Left renal pelvis (tissue), 4 donors: ENCODE results near the gene TSFM. TPM values are rescaled to one million over a fixed set of nuclear protein-coding genes. Genes with fewer than 3 reads are reported as not detected.

Source experiments
- DNase-seq, 4 donors: peaks; one replicate each; pipeline ENCODE4 v3.0.0-alpha.2; 2013; ENCODE audit warnings: low read depth in 4 of 4, low spot score in 3 of 4
- polyA plus RNA-seq, 4 donors: library from polyadenylated mRNA; unstranded; fragments of 120-200 nt; gene quantifications; one replicate each; pipeline ENCODE4 v1.2.1, GENCODE V29; 2013; ENCODE audit not compliant: insufficient read length in 4 of 4

The TSFM gene
- polyA plus RNA-seq, 4 donors: 23.4 to 47.4 (median 46.9) TPM

DNA sequence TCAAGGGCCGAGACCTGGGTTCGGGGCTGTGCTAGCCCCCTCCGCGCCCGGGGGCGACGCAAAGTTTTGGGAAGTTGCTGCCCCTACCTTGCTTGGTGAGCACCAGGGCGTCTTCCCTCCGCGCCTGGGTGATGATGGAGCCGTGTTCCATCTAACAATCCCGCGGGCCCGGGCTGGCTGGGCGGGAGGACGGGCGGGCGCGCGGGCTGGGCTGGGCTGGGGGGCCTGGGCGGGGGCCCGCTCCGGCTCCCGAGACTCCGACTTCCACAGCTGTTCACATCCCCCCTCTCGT, 63.6 kb downstream of the TSFM start:
- no peak for DNase-seq

DNA sequence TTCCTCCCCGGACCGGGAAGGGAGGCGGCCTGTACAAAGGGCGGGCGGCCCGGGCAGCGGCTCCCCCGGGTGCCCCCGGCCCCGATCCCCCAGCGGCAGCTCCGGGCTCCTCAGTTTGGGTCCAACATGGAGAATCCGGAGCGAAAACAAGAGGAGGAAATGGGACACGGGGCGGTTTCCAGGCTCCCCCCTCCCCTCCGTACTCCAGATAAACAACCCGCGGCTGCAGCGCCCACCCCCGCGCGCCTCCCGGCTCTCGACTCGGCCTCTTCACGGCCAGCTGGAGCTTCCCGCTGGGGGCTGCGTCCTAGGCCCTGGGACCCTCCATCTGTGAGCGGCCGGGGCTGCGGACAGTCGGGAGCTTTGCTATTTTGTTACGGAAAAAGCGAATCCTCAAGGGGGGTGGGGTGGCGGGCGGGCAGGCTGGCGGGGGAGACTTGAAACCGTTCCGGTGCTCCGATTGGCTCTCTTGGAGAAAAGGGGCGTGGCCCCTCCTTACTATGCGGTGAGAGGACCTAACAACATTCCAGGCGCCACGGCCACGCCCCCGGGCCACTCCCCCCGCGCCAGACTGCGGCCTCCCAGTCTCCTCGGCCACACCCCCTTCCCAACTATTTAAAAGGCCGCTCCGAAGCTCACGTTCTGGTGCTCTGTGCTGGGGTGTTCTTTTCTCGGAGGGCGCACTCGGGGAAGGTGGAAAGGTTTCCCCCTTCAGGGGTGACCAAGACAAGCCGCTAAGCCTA, 64.2 kb downstream of the TSFM start, which contains the start of gene CTDSP2:
CTDSP2 (minus strand) TSS at position 153 of the 743 bp plus-strand sequence. CDS start 294 bp downstream, outside the sequence.
- DNase-seq: peak; percentile 94 to 98 (median 97)

Other genes with a start within 250 kb of the TSFM start
- 100 to 1,000 TPM; 144 to 176 (median 167) TPM for gene DCTN2, start 235.6 kb upstream of the TSFM start, polyA plus RNA-seq
- 1 to 10 TPM in 2 of 4 donors, under 1 TPM in 2; 0.64 to 1.1 (median 0.86) TPM for gene KIF5A, start 232.7 kb upstream of the TSFM start, polyA plus RNA-seq
- 10 to 100 TPM; 21.9 to 47.1 (median 39.6) TPM for gene PIP4K2C, start 191.6 kb upstream of the TSFM start, polyA plus RNA-seq
- gene DTX3, start 178.0 kb upstream of the TSFM start, polyA plus RNA-seq: 10 to 100 TPM; 53.9 to 82.4 (median 62.2) TPM
- gene ARHGEF25, start 171.4 kb upstream of the TSFM start, polyA plus RNA-seq: 100 to 1,000 TPM in 1 of 4 donors, 10 to 100 TPM in 3; 33.6 to 101 (median 36.9) TPM
- 1 to 10 TPM in 1 of 4 donors, under 1 TPM in 3; 0.79 to 6.1 (median 0.93) TPM for gene B4GALNT1, start 149.6 kb upstream of the TSFM start, polyA plus RNA-seq
- 100 to 1,000 TPM; 189 to 235 (median 201) TPM for gene OS9, start 88.7 kb upstream of the TSFM start, polyA plus RNA-seq
- gene AGAP2, start 44.0 kb upstream of the TSFM start, polyA plus RNA-seq: 1 to 10 TPM in 3 of 4 donors, under 1 TPM in 1; 0.79 to 1.5 (median 1.4) TPM
- 100 to 1,000 TPM in 2 of 4 donors, 10 to 100 TPM in 2; 67.7 to 108 (median 102) TPM for gene TSPAN31, start 37.7 kb upstream of the TSFM start, polyA plus RNA-seq
- 100 to 1,000 TPM; 199 to 236 (median 214) TPM for gene CDK4, start 30.5 kb upstream of the TSFM start, polyA plus RNA-seq
- gene MARCHF9, start 27.7 kb upstream of the TSFM start, polyA plus RNA-seq: 10 to 100 TPM in 3 of 4 donors, 1 to 10 TPM in 1; 9.9 to 25.9 (median 16.3) TPM
- gene CYP27B1, start 15.7 kb upstream of the TSFM start, polyA plus RNA-seq: 1 to 10 TPM in 2 of 4 donors, under 1 TPM in 2; 0.72 to 2.2 (median 0.96) TPM
- 10 to 100 TPM; 29.0 to 32.3 (median 31.5) TPM for gene METTL1, start 10.7 kb upstream of the TSFM start, polyA plus RNA-seq
- 10 to 100 TPM; 11.2 to 17.5 (median 11.7) TPM for gene EEF1AKMT3, start 10.2 kb upstream of the TSFM start, polyA plus RNA-seq
- 10 to 100 TPM in 1 of 4 donors, 1 to 10 TPM in 3; 5.1 to 18.0 (median 8.2) TPM for gene AVIL, start 35.9 kb downstream of the TSFM start, polyA plus RNA-seq
- gene CTDSP2, start 63.9 kb downstream of the TSFM start, polyA plus RNA-seq: 100 to 1,000 TPM; 235 to 272 (median 260) TPM
- 10 to 100 TPM in 2 of 4 donors, 1 to 10 TPM in 2; 7.8 to 15.7 (median 10.5) TPM for gene ATP23, start 158.8 kb downstream of the TSFM start, polyA plus RNA-seq